ENCODE measurements around the gene SCUBE2.

- TF ChIP-seq CTCF (IDR thresholded peaks at IDR 0.05) = no peak
- TF ChIP-seq POLR2AphosphoS5 (IDR thresholded peaks at IDR 0.05) = peak; percentile 7
- TF ChIP-seq POLR2A (IDR thresholded peaks at IDR 0.05) = no peak
These were observed 43.4 kb downstream of the SCUBE2 start for GRCh38 chr11:9047964-9048523.
